Testis (tissue), 5 donors: ENCODE measurements around the gene SLC25A2. TPM values are rescaled to one million over a fixed set of nuclear protein-coding genes. Genes with fewer than 3 reads are reported as not detected.
"Not testable (repeated sequence)": the region's sequence is repeated elsewhere in the genome, so short reads cannot be mapped to it uniquely, and the experiment has no call there.

Experiments
- DNase-seq: peaks from one replicate; pipeline ENCODE4 v3.0.0-alpha.2; 2019
- H3K27ac ChIP-seq, 2 donors: fragments of 200-600 bp; sonication (generic); one replicate each; pipeline ENCODE4 v1.5.1; 2019
- H3K27me3 ChIP-seq: fragments of 200-600 bp; sonication (generic); one replicate; pipeline ENCODE4 v1.5.1; 2019
- H3K36me3 ChIP-seq: fragments of 200-600 bp; sonication (generic); one replicate; pipeline ENCODE4 v1.5.1; 2017; ENCODE audit warnings: low read depth; ENCODE audit errors: missing control alignments
- H3K4me1 ChIP-seq: fragments of 200-600 bp; sonication (generic); one replicate; pipeline ENCODE4 v1.5.1; 2019
- H3K4me3 ChIP-seq, 2 donors: fragments of 200-600 bp; sonication (generic); one replicate each; pipeline ENCODE4 v1.5.1; 2017 to 2019
- H3K9me3 ChIP-seq: fragments of 200-600 bp; sonication (generic); one replicate; pipeline ENCODE4 v1.5.1; 2017
- POLR2A ChIP-seq: fragments of 450-650 bp; IDR thresholded peaks from one replicate; pipeline ENCODE4 v1.6.1; 2017; ENCODE audit warnings: antibody characterized with exemption, mild to moderate bottlenecking, moderate library complexity
- WGBS, 2 donors: methylation state at CpG; one replicate each; pipeline ENCODE4 v1.1.5; 2018; 5-methylcytosine and 5-hydroxymethylcytosine counted together
- intact Hi-C: fragments of 100-400 bp; cut with DNase I; formaldehyde crosslinking; loops from one replicate; pipeline ENCODE4 v1.15.1; 2023; ENCODE audit warnings: low total_unique reads
- long read RNA-seq, 2 donors: transcript quantifications; one replicate each; lab custom pipeline, GENCODE V29; 2026
- polyA plus RNA-seq: library from polyadenylated mRNA; stranded (reverse); fragments of 350-450 nt; fragmentation: Illumina TruSeq; extraction: RNeasy Lipid Tissue Mini Kit (QIAGEN cat#74804); gene quantifications from one replicate; pipeline ENCODE4 v1.2.3, GENCODE V29; 2014; ENCODE audit warnings: low read depth, low replicate concordance; ENCODE audit not compliant: insufficient read depth
- total RNA-seq, 2 donors: library from RNA; depleted of rRNA; stranded (reverse); fragments of >200 nt; gene quantifications; one replicate each; pipeline ENCODE4 v1.2.3, GENCODE V29; 2016
- TF ChIP-seq, protein P1 (sequence below), 3 experiments: fragments of 450-650 bp in 2 of 3; fragments of 200-600 bp in 1 of 3; sonication (generic) in 1 of 3; IDR thresholded peaks; one replicate each; pipeline ENCODE4 v1.5.1; 2016 to 2019; ENCODE audit warnings: antibody characterized with exemption in 3 of 3, mild to moderate bottlenecking in 2 of 3, moderate library complexity in 1 of 3

Gene SLC25A2
- total RNA-seq (1 to 10 TPM; 4.0 to 4.4 TPM), polyA plus RNA-seq (15.9 TPM)
- long read RNA-seq, donor 1, result 0 reads
- long read RNA-seq, donor 2, result 0 reads

DNA sequence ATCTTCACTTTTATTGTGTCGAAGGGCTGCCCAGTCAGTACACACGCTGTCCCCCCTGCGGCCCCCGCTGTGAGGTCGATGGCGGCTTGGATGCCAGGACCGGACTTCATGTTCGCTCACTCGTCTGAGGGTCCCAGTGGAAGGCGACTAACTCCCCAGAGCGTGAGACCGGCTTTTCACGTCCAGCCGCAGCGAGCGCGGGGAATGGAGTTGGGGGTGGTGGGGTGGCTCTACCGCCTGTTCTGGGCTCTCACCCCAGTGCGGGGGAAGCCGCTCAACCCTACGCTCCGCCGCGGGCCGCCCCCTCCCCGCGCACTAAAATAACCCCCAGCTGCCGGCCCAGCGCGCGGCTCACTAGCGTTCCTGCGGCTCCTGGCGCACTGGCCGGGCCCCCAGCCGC lies at the start of gene SLC25A2:
Gene SLC25A2, minus strand, starts transcription at position 294 of the 400 bp plus-strand sequence. Its CDS starts 184 bp downstream, at position 110.
- TF ChIP-seq, protein P1, sequence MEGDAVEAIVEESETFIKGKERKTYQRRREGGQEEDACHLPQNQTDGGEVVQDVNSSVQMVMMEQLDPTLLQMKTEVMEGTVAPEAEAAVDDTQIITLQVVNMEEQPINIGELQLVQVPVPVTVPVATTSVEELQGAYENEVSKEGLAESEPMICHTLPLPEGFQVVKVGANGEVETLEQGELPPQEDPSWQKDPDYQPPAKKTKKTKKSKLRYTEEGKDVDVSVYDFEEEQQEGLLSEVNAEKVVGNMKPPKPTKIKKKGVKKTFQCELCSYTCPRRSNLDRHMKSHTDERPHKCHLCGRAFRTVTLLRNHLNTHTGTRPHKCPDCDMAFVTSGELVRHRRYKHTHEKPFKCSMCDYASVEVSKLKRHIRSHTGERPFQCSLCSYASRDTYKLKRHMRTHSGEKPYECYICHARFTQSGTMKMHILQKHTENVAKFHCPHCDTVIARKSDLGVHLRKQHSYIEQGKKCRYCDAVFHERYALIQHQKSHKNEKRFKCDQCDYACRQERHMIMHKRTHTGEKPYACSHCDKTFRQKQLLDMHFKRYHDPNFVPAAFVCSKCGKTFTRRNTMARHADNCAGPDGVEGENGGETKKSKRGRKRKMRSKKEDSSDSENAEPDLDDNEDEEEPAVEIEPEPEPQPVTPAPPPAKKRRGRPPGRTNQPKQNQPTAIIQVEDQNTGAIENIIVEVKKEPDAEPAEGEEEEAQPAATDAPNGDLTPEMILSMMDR (IDR thresholded peaks at IDR 0.05), result no peak
- TF ChIP-seq POLR2A, result no peak
- H3K4me3 ChIP-seq, result peak within 1 kb of the TSS; percentile 40 to 53
- peaks cover 24% of the 10 kb centered on the region for H3K4me1 ChIP-seq
- H3K27ac ChIP-seq, result peak within 1 kb of the TSS; percentile 71 to 82
- no peaks in the 10 kb centered on the region for H3K9me3 ChIP-seq
- WGBS, 2 donors, result 27 to 42% methylated on average over 19 to 36 of the region's 36 CpGs
- intact Hi-C loops, result no loop called here
- H3K27me3 ChIP-seq, result no peaks in the 10 kb centered on the region
- DNase-seq, result no peak
- no peaks in the 10 kb centered on the region for H3K36me3 ChIP-seq

DNA sequence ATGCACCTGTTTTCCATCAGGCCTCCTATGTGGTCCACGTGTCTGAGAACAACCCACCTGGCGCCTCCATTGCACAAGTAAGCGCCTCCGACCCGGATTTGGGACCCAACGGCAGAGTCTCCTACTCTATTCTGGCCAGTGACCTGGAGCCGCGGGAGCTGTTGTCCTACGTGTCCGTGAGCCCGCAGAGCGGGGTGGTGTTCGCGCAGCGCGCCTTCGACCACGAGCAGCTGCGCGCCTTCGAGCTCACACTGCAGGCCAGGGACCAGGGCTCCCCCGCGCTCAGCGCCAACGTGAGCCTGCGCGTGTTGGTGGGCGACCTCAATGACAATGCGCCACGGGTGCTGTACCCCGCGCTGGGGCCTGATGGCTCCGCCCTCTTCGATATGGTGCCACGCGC lies 47.7 kb upstream of the SLC25A2 start:
- 29% methylated on average over 6 to 28 of the region's 36 CpGs for WGBS, 2 donors
- H3K4me1 ChIP-seq, result no peaks in the 10 kb centered on the region
- H3K4me3 ChIP-seq, result no peak overlapping the region
- TF ChIP-seq, protein P1 (IDR thresholded peaks at IDR 0.05), result no peak
- no peak for TF ChIP-seq POLR2A
- H3K36me3 ChIP-seq, result no peaks in the 10 kb centered on the region
- no peak for DNase-seq
- intact Hi-C loops, result no loop called here
- no peaks in the 10 kb centered on the region for H3K27me3 ChIP-seq
- no peaks in the 10 kb centered on the region for H3K9me3 ChIP-seq
- no peak overlapping the region for H3K27ac ChIP-seq

DNA sequence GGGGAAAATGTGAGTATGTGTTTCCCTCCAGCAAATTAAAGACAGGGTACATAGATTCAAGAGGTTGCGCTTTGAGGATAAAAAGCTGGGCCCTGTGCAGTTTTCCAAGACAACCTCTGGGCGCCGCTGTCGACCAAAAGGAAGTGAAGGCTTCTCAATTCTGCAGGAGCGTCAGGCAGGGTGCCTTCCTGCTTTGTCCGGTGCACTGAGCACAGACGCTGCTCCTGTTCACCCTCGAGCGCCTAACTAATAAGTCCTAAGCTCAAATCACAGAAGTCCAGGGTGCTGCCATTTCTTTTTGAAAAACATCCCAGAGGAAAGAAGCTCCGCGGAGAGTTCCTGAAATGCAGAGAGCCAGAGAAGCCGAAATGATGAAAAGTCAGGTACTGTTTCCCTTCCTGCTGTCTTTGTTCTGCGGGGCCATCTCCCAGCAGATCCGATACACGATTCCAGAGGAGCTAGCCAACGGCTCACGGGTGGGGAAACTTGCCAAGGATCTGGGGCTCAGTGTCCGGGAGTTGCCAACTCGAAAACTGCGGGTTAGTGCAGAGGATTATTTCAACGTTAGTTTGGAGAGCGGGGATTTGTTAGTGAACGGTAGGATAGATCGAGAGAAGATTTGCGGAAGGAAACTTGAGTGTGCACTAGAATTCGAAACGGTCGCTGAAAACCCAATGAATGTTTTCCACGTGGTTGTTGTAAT lies 46.2 kb upstream of the SLC25A2 start, which contains the start of gene PCDHGB1:
Gene PCDHGB1, plus strand, starts transcription at position 183 of the 703 bp plus-strand sequence. Its CDS starts 162 bp downstream, at position 345.
- Histone ChIP-seq H3K27me3 (no peaks in the 10 kb centered on the region), H3K9me3 (no peaks in the 10 kb centered on the region), H3K4me1 (no peaks in the 10 kb centered on the region), H3K36me3 (no peaks in the 10 kb centered on the region), H3K4me3 (peak within 1 kb of the TSS in 1 of 2 donors; percentile 41), H3K27ac (no peak within 1 kb of the TSS)
- DNase-seq, result peak; percentile 70
- TF ChIP-seq, protein P1 (IDR thresholded peaks at IDR 0.05), result peak in 2 of 3 experiments; percentile 13 to 39
- no peak for TF ChIP-seq POLR2A
- WGBS, 2 donors, result 17 to 21% methylated on average over 29 of the region's 29 CpGs
- intact Hi-C loops, result no loop called here

DNA sequence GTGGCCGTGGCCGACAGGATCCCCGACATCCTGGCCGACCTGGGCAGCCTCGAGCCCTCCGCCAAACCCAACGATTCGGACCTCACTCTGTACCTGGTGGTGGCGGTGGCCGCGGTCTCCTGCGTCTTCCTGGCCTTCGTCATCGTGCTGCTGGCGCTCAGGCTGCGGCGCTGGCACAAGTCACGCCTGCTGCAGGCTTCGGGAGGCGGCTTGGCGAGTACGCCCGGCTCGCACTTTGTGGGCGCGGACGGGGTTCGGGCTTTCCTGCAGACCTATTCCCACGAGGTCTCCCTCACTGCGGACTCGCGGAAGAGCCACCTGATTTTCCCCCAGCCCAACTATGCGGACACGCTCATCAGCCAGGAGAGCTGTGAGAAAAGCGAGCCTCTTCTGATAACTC lies 42.2 kb upstream of the SLC25A2 start:
- WGBS, 2 donors, result 41 to 50% methylated on average over 7 to 13 of the region's 35 CpGs
- H3K27ac ChIP-seq, H3K36me3 ChIP-seq, DNase-seq, intact Hi-C loops, H3K4me3 ChIP-seq, H3K4me1 ChIP-seq, H3K9me3 ChIP-seq, H3K27me3 ChIP-seq: not testable (repeated sequence)

DNA sequence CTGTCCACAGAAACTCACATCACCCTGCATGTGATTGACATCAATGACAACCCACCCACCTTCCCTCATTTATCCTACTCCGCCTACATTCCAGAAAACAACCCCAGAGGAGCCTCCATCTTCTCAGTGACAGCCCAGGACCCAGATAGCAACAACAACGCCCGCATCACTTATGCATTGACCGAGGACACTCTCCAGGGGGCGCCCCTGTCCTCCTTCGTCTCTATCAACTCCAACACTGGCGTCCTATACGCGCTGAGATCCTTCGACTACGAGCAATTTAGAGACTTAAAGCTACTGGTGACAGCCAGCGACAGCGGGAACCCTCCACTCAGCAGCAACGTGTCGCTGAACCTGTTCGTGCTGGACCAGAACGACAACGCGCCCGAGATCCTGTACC lies 41.5 kb upstream of the SLC25A2 start:
- Histone ChIP-seq H3K36me3 (no peaks in the 10 kb centered on the region), H3K4me3 (no peak overlapping the region), H3K9me3 (no peaks in the 10 kb centered on the region), H3K27ac (no peak overlapping the region), H3K27me3 (no peaks in the 10 kb centered on the region), H3K4me1 (no peaks in the 10 kb centered on the region)
- 31 to 35% methylated on average over 15 to 20 of the region's 20 CpGs for WGBS, 2 donors
- TF ChIP-seq, protein P1 (IDR thresholded peaks at IDR 0.05), result no peak
- no peak for TF ChIP-seq POLR2A
- no peak for DNase-seq
- intact Hi-C loops, result no loop called here
